Kidney capillary endothelial cell (primary cell): ENCODE results near the gene DNAJC1.
A peak's percentile ranks its signal among the peaks of the same experiment; 100 is the strongest.
"Not testable (repeated sequence)": the region's sequence is repeated elsewhere in the genome, so short reads cannot be mapped to it uniquely, and the experiment has no call there.

ENCODE experiments used
- DNase-seq: peaks from one replicate; pipeline ENCODE4 v3.0.0-alpha.2; 2018; ENCODE audit warnings: low spot score

The DNAJC1 gene

GRCh38 chr10:21726601-21727225 lies 276.8 kb downstream of the DNAJC1 start:
- DNase-seq, result no peak

GRCh38 chr10:21724687-21725367 lies 278.7 kb downstream of the DNAJC1 start:
- DNase-seq, result peak; percentile 72

- no peak for DNase-seq
Measured at GRCh38 chr10:21724020-21724589, 279.4 kb downstream of the DNAJC1 start.

GRCh38 chr10:21722209-21722608 lies 281.3 kb downstream of the DNAJC1 start:
- DNase-seq, result no peak

- no peak for DNase-seq
Measured at GRCh38 chr10:21721000-21721665, 282.4 kb downstream of the DNAJC1 start.

GRCh38 chr10:21720090-21720489 lies 283.4 kb downstream of the DNAJC1 start:
- no peak for DNase-seq

GRCh38 chr10:21719502-21719901 lies 284.0 kb downstream of the DNAJC1 start:
- no peak for DNase-seq

GRCh38 chr10:21717437-21718054 lies 286.0 kb downstream of the DNAJC1 start:
- DNase-seq, result not testable (repeated sequence)

- DNase-seq, result no peak
Measured at GRCh38 chr10:21715531-21716195, 287.9 kb downstream of the DNAJC1 start.

- no peak for DNase-seq
Measured at GRCh38 chr10:21712975-21713374, 290.6 kb downstream of the DNAJC1 start.

GRCh38 chr10:21707498-21707897 lies 296.0 kb downstream of the DNAJC1 start:
- DNase-seq, result no peak
